Transverse colon (tissue), 3 donors: ENCODE results near the gene DCAF6.
"Not testable (repeated sequence)": the region's sequence is repeated elsewhere in the genome, so short reads cannot be mapped to it uniquely, and the experiment has no call there.

ENCODE experiments used
- CTCF ChIP-seq, 5 experiments: fragments of 200-600 bp in 3 of 5; fragments of 450-650 bp in 2 of 5; sonication (generic) in 3 of 5; IDR thresholded peaks; 1 replicate in 2 of 5; 2 replicates in 3 of 5; pipeline ENCODE4 v1.5.1; 2016 to 2017; ENCODE audit warnings: antibody characterized with exemption in 5 of 5, inconsistent platforms in 3 of 5, mild to moderate bottlenecking in 2 of 5, moderate library complexity in 1 of 5
- EP300 ChIP-seq: sonication (generic); formaldehyde crosslinking; IDR thresholded peaks from one replicate; pipeline ENCODE4 v1.6.1; 2017; ENCODE audit warnings: antibody characterized with exemption, low read depth

- TF ChIP-seq CTCF (IDR thresholded peaks at IDR 0.05); EP300: not testable (repeated sequence)
Observed at GRCh38 chr1:168056152-168056551, 119.7 kb downstream of the DCAF6 start.
